Hepatocyte (in vitro differentiated cells): Measurements from ENCODE around the gene CEACAM16. TPM values are rescaled to one million over a fixed set of nuclear protein-coding genes. Genes with fewer than 3 reads are reported as not detected.
"Not testable (repeated sequence)": the region's sequence is repeated elsewhere in the genome, so short reads cannot be mapped to it uniquely, and the experiment has no call there.

Experiments used
- DNase-seq: peaks from one replicate; pipeline ENCODE4 v3.0.0-alpha.2; 2016; ENCODE audit warnings: low spot score
- H2AFZ ChIP-seq: fragments of 200-600 bp; sonication (generic); 2 replicates; pipeline ENCODE4 v1.6.0; 2016; ENCODE audit warnings: antibody characterized with exemption, mild to moderate bottlenecking
- H3K27ac ChIP-seq: fragments of 200-600 bp; sonication (generic); 2 replicates; pipeline ENCODE4 v1.5.1; 2016; ENCODE audit warnings: mild to moderate bottlenecking
- H3K27me3 ChIP-seq: fragments of 200-600 bp; sonication (generic); 2 replicates; pipeline ENCODE4 v1.6.1; 2016
- H3K36me3 ChIP-seq: fragments of 200-600 bp; sonication (generic); replicated peaks from 2 replicates; pipeline ENCODE4 v1.5.1; 2016; ENCODE audit warnings: low read depth; ENCODE audit not compliant: insufficient read depth
- H3K4me1 ChIP-seq: fragments of 200-600 bp; sonication (generic); 2 replicates; pipeline ENCODE4 v1.5.1; 2016; ENCODE audit warnings: mild to moderate bottlenecking, moderate library complexity; ENCODE audit not compliant: insufficient read depth
- H3K4me2 ChIP-seq: fragments of 200-600 bp; sonication (generic); 2 replicates; pipeline ENCODE4 v1.6.0; 2016
- H3K4me3 ChIP-seq: fragments of 200-600 bp; sonication (generic); 2 replicates; pipeline ENCODE4 v1.5.1; 2016; ENCODE audit warnings: mild to moderate bottlenecking
- H3K79me2 ChIP-seq: fragments of 200-600 bp; sonication (generic); 2 replicates; pipeline ENCODE4 v1.6.0; 2017; ENCODE audit warnings: mild to moderate bottlenecking
- H3K9me2 ChIP-seq: fragments of 200-600 bp; sonication (generic); replicated peaks from 2 replicates; pipeline ENCODE4 v1.6.0; 2017; ENCODE audit warnings: mild to moderate bottlenecking; ENCODE audit not compliant: insufficient read depth
- H3K9me3 ChIP-seq: fragments of 200-600 bp; sonication (generic); 2 replicates; pipeline ENCODE4 v1.5.1; 2016; ENCODE audit warnings: low read depth, mild to moderate bottlenecking
- H4K20me1 ChIP-seq: fragments of 200-600 bp; sonication (generic); 2 replicates; pipeline ENCODE4 v1.6.0; 2016; ENCODE audit warnings: mild to moderate bottlenecking; ENCODE audit not compliant: insufficient read depth, poor library complexity, severe bottlenecking
- EZH2 ChIP-seq: fragments of 200-600 bp; sonication (generic); IDR thresholded peaks from 2 replicates; pipeline ENCODE4 v1.6.1; 2016; ENCODE audit warnings: antibody characterized with exemption, mild to moderate bottlenecking, borderline replicate concordance
- EZH2phosphoT487 ChIP-seq: fragments of 200-600 bp; sonication (generic); IDR thresholded peaks from one replicate; pipeline ENCODE4 v1.6.1; 2018; ENCODE audit warnings: antibody characterized with exemption, mild to moderate bottlenecking, low read depth, moderate library complexity; ENCODE audit not compliant: unreplicated experiment, severe bottlenecking
- WGBS: methylation state at CpG from one replicate; pipeline ENCODE4 v1.1.6; 2016; ENCODE audit warnings: low lambda C conversion rate; ENCODE audit errors: missing lambda C conversion rate; 5-methylcytosine and 5-hydroxymethylcytosine counted together
- polyA plus RNA-seq: library from polyadenylated mRNA; unstranded; fragments of >200 nt; fragmentation: Nextera tagmentation; extraction: Ambion mirVana; gene quantifications from 2 replicates; pipeline ENCODE4 v1.2.1, GENCODE V29; 2016
- total RNA-seq: library from RNA; depleted of rRNA; stranded (reverse); fragments of >200 nt; gene quantifications from 2 replicates; pipeline ENCODE4 v1.2.3, GENCODE V29; 2014
- TF ChIP-seq, protein P1 (sequence below): fragments of 200-600 bp; sonication (generic); IDR thresholded peaks from 2 replicates; pipeline ENCODE4 v1.5.1; 2016; ENCODE audit warnings: antibody characterized with exemption, mild to moderate bottlenecking; ENCODE audit not compliant: poor library complexity

CEACAM16 gene
- total and polyA plus RNA-seq, 2 experiments from 2014 or later, result 0.73 TPM; not detected in 1

DNA sequence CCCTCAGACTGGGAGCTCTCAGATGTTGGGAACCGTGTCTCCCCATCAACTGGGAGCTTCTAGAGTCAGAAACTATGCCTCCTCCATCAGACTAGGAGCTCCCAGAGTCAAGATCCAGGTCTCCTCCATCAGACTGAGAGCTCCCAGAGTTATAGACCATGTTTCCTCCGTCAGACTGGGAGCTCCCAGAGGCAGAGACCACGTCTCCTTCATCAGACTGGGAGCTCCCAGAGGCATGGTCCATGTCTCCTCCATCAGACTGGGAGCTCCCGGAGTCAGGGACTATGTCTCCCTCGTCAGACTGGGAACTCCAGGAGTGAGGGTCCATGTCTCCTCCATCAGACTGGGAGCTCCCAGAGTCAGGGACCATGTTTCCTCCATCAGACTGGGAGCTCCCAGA is 10.0 kb downstream of the CEACAM16 start:
- no peaks in the 10 kb centered on the region for H3K9me2 ChIP-seq
- H2AFZ ChIP-seq, result no peak overlapping the region
- no peaks in the 10 kb centered on the region for H3K36me3 ChIP-seq
- H3K4me1 ChIP-seq, result no peaks in the 10 kb centered on the region
- no peak for TF ChIP-seq EZH2
- TF ChIP-seq, protein P1, sequence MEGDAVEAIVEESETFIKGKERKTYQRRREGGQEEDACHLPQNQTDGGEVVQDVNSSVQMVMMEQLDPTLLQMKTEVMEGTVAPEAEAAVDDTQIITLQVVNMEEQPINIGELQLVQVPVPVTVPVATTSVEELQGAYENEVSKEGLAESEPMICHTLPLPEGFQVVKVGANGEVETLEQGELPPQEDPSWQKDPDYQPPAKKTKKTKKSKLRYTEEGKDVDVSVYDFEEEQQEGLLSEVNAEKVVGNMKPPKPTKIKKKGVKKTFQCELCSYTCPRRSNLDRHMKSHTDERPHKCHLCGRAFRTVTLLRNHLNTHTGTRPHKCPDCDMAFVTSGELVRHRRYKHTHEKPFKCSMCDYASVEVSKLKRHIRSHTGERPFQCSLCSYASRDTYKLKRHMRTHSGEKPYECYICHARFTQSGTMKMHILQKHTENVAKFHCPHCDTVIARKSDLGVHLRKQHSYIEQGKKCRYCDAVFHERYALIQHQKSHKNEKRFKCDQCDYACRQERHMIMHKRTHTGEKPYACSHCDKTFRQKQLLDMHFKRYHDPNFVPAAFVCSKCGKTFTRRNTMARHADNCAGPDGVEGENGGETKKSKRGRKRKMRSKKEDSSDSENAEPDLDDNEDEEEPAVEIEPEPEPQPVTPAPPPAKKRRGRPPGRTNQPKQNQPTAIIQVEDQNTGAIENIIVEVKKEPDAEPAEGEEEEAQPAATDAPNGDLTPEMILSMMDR, result no peak
- TF ChIP-seq EZH2phosphoT487, result no peak
- 88% methylated on average over 5 of the region's 5 CpGs for WGBS
- H4K20me1 ChIP-seq, result no peaks in the 10 kb centered on the region
- no peak overlapping the region for H3K27ac ChIP-seq
- H3K27me3 ChIP-seq, result no peaks in the 10 kb centered on the region
- H3K4me3 ChIP-seq, result no peak overlapping the region
- no peaks in the 10 kb centered on the region for H3K9me3 ChIP-seq
- H3K4me2 ChIP-seq, result no peak overlapping the region
- no peak for DNase-seq
- H3K79me2 ChIP-seq, result no peaks in the 10 kb centered on the region

DNA sequence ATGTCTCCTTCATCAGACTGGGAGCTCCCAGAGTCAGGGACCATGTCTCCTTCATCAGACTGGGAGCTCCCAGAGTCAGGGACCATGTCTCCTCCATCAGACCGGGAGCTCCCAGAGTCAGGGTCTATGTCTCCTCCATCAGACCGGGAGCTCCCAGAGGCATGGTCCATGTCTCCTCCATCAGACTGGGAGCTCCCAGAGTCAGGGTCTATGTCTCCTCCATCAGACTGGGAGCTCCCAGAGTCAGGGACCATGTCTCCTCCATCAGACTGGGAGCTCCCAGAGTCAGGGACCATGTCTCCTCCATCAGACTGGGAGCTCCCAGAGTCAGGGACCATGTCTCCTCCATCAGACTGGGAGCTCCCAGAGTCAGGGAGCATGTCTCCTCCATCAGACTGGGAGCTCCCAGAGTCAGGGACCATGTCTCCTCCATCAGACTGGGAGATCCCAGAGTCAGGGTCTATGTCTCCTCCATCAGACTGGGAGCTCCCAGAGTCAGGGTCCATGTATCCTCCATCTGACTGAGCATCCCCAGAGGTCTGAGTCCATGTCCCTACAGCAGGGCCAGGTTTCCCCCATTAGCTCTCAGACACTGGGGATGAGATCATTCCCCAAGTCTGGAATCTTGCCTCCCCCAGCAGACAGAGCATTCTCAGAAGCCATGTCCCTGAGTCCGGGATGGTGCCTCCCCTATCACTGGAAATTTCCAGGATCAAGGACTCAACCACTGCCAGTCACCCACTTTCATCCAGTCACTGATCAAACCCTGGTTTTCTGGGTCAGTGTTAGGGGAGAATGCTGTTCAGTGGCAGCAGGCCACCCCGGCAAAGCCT is 10.7 kb downstream of the CEACAM16 start:
- H3K4me3 ChIP-seq, H3K9me2 ChIP-seq, H3K4me2 ChIP-seq, H3K4me1 ChIP-seq, H3K27ac ChIP-seq, H3K27me3 ChIP-seq, H3K79me2 ChIP-seq, H3K36me3 ChIP-seq, H4K20me1 ChIP-seq, H3K9me3 ChIP-seq, H2AFZ ChIP-seq, DNase-seq: not testable (repeated sequence)
- 79% methylated on average over 2 of the region's 4 CpGs for WGBS

DNA sequence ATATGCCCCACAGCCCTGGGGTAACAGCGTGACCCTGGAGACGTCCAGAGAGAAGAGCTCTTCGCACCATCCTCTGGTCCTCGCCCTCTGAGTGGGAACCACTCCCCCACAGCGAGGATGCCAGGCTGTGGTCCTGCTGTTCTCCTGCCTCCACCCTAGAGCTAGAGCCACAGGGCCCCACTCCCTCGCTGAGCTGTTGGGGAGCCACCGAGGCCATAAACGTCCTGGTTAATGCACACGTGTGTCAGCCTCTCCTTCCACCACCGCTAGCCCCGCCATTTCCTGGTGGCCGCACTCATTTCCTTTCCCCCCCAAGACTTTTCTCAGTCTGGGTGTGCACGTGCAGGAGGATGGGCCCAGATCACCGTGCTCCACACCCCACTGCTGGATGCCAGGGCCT is 11.5 kb downstream of the CEACAM16 start:
- H3K4me3 ChIP-seq, result no peak overlapping the region
- no peak overlapping the region for H2AFZ ChIP-seq
- no peak for DNase-seq
- H4K20me1 ChIP-seq, result no peaks in the 10 kb centered on the region
- H3K4me1 ChIP-seq, result no peaks in the 10 kb centered on the region
- no peaks in the 10 kb centered on the region for H3K79me2 ChIP-seq
- no peaks in the 10 kb centered on the region for H3K36me3 ChIP-seq
- TF ChIP-seq, protein P1, result no peak
- no peak for TF ChIP-seq EZH2
- TF ChIP-seq EZH2phosphoT487, result no peak
- no peak overlapping the region for H3K27ac ChIP-seq
- 91% methylated on average over 11 of the region's 14 CpGs for WGBS
- no peaks in the 10 kb centered on the region for H3K27me3 ChIP-seq
- no peaks in the 10 kb centered on the region for H3K9me3 ChIP-seq
- H3K9me2 ChIP-seq, result no peaks in the 10 kb centered on the region
- no peak overlapping the region for H3K4me2 ChIP-seq

DNA sequence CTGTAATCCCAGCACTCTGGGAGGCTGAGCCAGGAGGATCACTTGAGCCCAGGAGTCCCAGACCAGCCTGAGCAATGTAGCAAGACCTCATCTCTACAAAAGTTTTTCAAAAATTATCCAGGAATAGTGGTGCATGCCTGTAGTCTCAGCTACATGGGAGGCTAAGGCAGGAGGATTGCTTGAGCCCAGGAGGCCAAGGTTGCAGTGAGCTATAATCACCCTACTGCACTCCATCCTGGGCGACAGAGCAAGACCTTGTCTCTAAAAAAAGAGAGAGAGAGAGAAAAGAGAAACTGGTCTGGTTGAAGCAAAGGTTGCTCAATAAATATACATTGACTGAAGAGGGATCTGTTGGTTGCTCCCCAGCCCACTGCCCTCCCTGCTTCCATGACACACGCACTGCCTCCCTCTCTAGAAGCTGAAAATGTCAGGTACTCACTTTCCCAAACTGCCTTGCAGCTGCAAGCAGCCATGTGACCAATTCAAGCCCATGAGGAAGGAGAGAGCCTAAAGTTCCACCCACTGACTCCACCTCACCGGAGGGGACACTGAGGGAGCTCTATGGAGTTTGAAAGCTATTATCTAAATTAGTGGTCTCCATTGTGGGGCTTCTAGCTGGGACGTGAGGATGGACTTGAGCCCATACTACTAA is 14.0 kb downstream of the CEACAM16 start:
- Histone ChIP-seq H3K9me3 (no peaks in the 10 kb centered on the region), H3K27me3 (no peaks in the 10 kb centered on the region), H4K20me1 (no peaks in the 10 kb centered on the region), H3K4me3 (no peak overlapping the region), H3K4me2 (no peak overlapping the region), H3K4me1 (no peaks in the 10 kb centered on the region), H3K9me2 (no peaks in the 10 kb centered on the region), H3K79me2 (no peaks in the 10 kb centered on the region), H2AFZ (no peak overlapping the region), H3K36me3 (no peaks in the 10 kb centered on the region), H3K27ac (no peak overlapping the region)
- 56% methylated on average over 4 of the region's 4 CpGs for WGBS
- no peak for DNase-seq
- TF ChIP-seq EZH2phosphoT487 (no peak), EZH2 (no peak)
- TF ChIP-seq, protein P1, result no peak
